Islet precursor cell (in vitro differentiated cells): ENCODE data around the gene UBE2QL1.

Experiments
- DNase-seq: peaks from one replicate; pipeline ENCODE4 v3.0.0-alpha.2; 2018

Gene UBE2QL1

GRCh38 chr5:6501701-6502100, 53.0 kb downstream of the UBE2QL1 start:
- peak; percentile 25 for DNase-seq

- DNase-seq: peak; percentile 16
These were observed 53.8 kb downstream of the UBE2QL1 start for GRCh38 chr5:6502421-6502820.

DNA sequence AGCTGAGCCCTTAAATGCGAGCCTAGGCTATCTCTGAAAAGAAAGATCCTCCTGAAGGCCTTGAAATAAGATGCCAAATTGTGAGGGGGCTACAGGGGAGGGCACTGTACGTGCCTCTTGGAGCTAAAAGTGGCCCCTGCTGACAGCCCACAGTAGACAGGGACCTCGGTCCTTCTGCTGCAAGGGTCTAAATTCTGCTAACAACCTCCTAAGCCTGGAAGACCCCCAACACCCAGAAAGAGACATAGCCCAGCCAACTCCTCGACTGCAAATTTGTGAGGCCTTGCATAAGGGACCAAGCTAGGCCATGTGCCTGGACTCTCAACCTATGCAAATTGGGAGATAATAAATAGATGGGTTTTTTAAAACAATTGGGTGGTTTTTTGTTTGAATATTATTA, 54.7 kb downstream of the UBE2QL1 start:
- peak; percentile 18 for DNase-seq

GRCh38 chr5:6504677-6505415, 56.2 kb downstream of the UBE2QL1 start:
- DNase-seq: peak; percentile 86

DNA sequence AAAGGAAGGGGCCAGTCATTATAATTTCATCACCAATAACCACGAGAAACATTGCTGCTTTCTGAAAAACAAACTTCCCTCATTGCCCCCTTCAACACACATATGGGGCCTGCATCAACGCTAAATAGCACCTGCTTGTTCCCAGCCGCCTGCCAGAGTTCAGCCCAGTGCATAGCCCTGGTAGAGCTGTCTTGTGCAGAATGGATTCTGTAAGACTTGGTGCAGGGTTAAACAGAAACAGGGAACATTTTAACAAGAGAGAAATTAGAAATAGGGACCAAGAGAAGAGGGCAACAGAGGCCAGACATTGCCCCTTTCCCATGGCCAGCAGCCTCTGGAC, 56.7 kb downstream of the UBE2QL1 start:
- peak; percentile 32 for DNase-seq

DNA sequence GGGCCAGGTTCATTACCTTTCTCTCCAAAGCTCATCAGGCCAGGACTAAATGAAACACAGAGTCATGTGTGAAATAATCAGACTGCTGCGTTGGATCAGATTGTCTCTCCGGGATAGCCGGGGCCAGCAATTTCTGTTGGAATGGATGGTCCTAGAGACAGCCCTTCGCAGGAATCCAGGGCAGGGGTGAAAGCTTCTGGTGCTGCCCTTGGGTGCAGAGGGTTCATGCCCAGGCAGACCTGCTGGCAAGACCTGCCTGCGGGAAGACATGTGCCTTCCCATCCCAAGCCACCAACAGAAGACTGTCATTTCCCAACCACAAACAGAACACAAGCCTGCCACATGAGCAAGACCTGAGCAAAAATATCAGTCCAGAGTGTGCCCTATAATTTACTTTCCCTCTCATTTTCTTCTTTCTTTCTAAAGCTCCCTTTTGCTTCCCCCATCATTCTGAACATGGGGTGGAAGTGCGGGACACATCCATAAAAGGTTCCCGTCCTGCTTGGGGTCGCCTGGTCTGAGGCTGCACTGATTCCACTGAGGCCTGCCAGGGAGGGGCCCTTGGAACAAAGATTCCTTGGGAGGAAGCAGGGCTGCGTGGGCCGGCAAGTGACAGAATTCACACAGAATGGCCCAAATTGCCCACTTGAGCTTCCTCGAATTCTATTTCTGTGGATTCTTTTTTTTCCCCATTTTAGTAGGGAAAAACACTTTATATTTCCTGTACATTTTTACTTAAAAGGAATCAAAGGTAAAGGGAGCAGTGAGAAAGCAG, 57.3 kb downstream of the UBE2QL1 start:
- peak; percentile 45 for DNase-seq

GRCh38 chr5:6506611-6507010, 58.0 kb downstream of the UBE2QL1 start:
- peak; percentile 12 for DNase-seq

DNA sequence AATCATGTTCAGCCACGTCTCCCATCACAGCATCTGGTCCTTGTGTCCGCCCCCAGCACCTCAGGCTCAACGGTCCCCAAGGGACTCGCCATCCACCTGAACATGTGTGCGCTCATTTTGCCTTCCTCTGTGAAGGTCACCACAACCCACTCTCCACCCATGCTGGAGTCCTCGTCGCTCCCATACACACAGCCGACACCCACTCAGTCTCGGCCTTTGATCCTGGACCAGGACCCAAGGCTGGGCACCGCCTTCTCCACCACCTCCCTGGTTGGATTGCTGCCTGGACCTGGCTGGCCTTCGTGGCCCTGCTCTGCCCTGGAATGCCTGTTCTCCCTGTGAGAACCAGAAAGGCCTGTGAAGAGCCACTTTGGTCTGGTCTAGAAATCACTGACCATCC, 60.3 kb downstream of the UBE2QL1 start:
- DNase-seq: no peak

DNA sequence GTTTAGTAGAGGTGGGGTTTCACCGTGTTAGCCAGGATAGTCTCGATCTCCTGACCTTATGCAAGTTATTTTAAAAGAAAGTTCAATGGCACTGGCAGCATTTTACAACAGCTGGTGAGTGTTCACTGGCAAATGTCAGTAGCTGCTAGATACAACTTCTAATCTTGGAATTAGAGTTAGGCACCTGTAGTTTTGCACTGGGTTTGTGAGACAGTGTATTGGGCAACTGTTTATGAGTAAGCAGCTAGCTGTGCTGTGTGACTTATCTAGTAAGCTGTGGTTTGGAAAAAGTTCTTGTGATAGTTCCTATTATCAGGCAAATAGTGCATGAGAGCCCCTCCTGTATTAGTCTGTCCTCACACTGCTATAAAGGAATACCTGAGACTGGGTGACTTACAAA, 61.5 kb downstream of the UBE2QL1 start:
- DNase-seq: peak; percentile 25

GRCh38 chr5:6510973-6511372, 62.3 kb downstream of the UBE2QL1 start:
- DNase-seq: no peak

- DNase-seq: peak; percentile 8
These were observed 67.2 kb downstream of the UBE2QL1 start for GRCh38 chr5:6515812-6516211.

DNA sequence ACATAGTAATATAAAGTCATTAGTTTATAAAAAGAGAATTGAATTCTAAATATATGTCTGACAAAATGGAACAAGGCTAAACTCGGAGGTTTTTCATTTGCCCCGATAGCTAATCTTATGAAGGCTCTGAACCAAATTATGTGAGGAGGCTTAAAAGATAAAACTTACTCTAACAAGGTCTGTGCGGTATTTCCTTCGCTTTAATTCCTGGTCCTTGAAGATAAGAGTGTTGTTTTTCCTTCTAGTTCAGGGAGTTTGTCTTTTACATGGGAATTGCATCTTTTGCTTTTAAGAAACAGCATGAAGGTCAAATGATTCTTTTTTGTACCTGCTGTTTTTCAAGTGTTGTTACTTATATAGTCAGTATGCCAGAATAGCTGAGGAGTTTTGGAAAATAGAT, 68.2 kb downstream of the UBE2QL1 start:
- DNase-seq: no peak

GRCh38 chr5:6517510-6517909, 68.9 kb downstream of the UBE2QL1 start:
- DNase-seq: peak; percentile 2

DNA sequence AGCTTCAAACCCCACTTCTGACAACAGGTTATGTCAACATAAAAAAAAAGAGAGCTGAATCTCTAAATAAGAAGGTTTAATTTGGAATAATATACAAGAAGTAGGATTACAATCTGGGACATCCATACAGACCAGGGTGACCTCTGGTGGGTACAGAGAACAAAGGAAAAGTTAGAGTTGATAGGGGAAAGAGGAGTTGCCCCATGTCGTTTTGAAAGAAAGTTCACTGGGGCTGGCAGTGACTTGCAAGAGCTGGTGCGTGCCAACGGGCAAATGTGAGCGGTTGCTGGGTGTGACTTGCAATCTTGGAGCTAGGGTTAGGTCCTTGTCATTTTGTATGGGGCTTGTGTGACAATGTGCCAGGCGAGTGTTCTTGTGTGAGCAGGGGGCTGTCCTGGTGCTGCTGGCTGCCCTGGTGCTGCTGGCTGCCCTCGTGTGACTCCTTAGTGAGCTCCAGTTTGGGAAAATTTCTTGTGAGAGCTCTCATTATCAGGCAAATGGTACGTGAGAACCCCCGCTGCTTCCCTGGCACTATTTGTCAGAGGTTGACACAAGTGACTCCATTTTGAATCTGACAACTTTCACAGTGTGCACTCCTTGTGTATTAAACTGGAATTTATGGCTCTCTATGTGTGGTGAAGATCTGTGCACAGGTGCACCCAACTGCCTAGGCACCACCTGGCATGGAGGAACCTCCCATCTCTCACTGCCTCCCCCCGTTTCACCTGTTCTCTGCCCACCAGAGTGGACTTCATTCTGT, 69.8 kb downstream of the UBE2QL1 start:
- peak; percentile 31 for DNase-seq

GRCh38 chr5:6520201-6520600, 71.5 kb downstream of the UBE2QL1 start:
- DNase-seq: no peak

DNA sequence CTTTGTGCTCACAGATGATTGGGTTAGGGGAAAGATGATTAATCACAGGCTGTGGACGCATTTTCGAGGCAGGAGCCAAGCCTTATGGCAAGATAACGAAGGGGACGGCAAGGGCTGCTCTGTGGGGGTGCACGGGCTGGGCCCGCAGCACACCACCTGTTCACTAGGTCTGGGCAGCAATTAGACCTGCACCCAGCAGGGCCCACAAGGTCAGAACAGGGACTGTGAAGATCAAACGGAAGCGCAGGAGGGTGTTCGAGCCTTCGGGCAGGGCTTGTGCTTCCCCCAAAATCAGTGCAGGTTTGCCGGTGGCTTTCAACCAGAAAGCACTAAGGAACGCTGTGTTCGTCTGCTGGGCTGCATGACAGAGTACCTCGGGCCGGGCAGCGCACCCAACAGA, 73.7 kb downstream of the UBE2QL1 start:
- peak; percentile 40 for DNase-seq

GRCh38 chr5:6522923-6523322, 74.3 kb downstream of the UBE2QL1 start:
- peak; percentile 44 for DNase-seq

DNA sequence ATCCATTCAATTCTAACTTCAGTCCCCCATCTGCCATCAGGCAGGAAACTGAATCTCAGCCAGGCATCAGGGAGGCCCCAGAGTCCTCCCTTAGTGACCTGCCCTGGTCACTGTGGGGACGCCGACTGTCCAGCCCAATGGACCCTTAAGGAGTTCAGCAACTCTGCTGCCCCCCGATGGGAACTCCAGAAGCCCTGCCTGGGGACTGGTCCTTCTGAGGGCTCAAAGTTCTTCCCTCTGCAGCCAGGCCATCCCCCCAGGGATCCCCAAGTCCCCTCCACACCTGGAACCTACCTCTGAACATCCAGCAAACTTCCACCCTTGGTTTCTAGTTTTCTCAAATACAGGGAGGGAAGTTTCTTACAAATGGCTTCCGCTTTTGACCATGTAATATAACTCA, 76.8 kb downstream of the UBE2QL1 start:
- no peak for DNase-seq

DNA sequence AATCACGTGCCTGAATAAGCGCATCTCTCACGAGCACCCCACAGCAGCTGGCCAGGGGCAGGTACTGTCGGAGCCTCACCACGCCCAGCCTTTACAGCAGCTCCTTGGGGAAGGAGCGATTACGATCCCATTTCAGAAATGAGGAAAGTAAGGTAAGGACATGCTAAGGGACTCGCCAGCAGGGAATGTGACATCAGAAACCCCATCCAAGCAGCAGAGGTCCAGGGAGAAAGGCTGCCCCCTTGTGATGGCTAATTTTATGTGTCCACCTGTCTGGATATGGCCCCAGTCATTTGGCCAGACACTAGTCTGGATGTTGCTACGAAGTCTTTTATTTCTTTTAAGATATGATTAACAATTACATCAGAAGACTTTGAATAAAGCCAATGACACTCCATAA, 77.3 kb downstream of the UBE2QL1 start:
- peak; percentile 77 for DNase-seq

DNA sequence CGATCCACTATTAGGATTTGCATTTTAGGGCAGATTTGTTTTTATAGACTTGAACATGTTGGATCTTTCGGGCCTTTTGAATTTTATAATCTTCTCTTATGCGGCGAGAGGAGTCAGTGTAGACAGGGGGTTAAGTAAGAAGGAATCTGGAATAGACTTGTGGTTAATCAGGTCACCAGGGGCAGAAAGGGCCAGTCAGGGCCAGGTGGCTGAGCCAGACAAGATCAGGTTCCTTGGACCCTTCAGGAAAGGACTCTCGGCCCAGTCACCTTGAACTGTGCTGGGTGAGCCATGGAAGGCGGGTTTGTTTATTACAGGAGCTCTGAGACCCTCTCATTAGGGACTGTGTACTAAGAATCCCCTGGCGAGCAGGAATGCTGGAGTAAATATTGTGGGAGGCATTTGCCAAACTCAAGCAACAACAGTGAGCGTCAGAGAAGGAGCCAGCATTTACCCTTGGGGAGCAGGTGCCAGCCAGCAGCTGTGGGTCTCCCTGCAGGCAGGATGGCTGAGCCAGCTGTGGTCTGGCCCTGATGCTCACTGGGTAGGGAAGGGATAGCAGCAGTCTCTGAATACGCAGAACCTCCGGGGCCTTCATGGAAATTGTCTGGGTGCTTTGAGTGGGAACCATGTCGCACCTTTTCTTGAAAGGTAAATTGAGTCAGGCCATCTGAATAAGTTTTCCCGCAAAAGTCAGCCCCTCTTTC, 79.2 kb downstream of the UBE2QL1 start:
- DNase-seq: no peak

DNA sequence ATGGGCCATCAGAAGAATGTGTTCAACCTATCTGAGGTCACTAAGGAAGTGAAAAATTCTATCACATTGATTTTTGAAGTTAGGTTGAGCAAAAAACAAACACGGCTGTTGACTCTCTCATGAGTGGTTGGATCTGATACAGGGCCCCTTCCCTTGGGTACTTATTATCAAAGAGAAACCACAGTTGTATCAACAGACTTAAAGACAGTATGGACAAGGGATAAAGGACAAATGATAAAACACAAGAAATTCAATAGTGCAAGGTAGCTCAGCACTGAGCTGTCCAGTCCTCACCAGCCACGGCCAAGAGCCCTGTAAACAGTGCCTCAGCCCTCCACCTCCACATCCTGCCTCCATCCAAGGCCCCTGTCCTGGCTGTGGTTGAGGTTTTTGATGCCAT, 86.9 kb downstream of the UBE2QL1 start:
- peak; percentile 28 for DNase-seq

GRCh38 chr5:6539060-6539459, 90.4 kb downstream of the UBE2QL1 start:
- DNase-seq: no peak
